Naive thymus-derived CD4-positive, alpha-beta T cell (primary cell): ENCODE results near the gene ZCCHC24. TPM values are rescaled to one million over a fixed set of nuclear protein-coding genes. Genes with fewer than 3 reads are reported as not detected.
A peak's percentile ranks its signal among the peaks of the same experiment; 100 is the strongest.

ENCODE experiments used
- ATAC-seq: fragments of 150-1000 bp; cut with Tn5 transposase; 2 replicates; pipeline ENCODE4 v1.10.0; 2021; ENCODE audit warnings: mild to moderate bottlenecking, moderate library complexity
- CTCF ChIA-PET: fragments of 350-600 bp; sonication (Branson Sonifier 250); formaldehyde crosslinking; loops from one replicate; lab custom pipeline; 2021; ENCODE audit warnings: antibody characterized with exemption; lab: Charles Lee
- POLR2A ChIA-PET: fragments of 350-600 bp; sonication (Branson Sonifier 250); formaldehyde crosslinking; loops from one replicate; lab custom pipeline; 2021; ENCODE audit warnings: antibody characterized with exemption, inconsistent platforms; lab: Charles Lee
- DNase-seq, 9 donors: peaks; one replicate each; pipeline versions ENCODE4 v3.0.0 to v3.0.0-alpha.2; 2020 to 2022; ENCODE audit warnings: mixed read lengths in 1 of 9
- H3K27ac ChIP-seq: one replicate; pipeline ENCODE4 v1.7.0; 2013; ENCODE audit warnings: mild to moderate bottlenecking, low read depth, low read length, moderate library complexity
- H3K27me3 ChIP-seq, 2 donors: one replicate each; pipeline ENCODE4 v1.7.0; 2013; ENCODE audit warnings: low read length in 2 of 2, mild to moderate bottlenecking in 2 of 2, moderate library complexity in 2 of 2; ENCODE audit not compliant: control insufficient read depth in 2 of 2, insufficient read depth in 2 of 2
- H3K36me3 ChIP-seq, 3 experiments: 1 replicate in 2 of 3; 2 replicates in 1 of 3; pipeline ENCODE4 v1.7.0; 2013; ENCODE audit warnings: low read length in 3 of 3, mild to moderate bottlenecking in 3 of 3, moderate library complexity in 1 of 3; ENCODE audit not compliant: insufficient read depth in 3 of 3, control insufficient read depth in 2 of 3
- H3K4me1 ChIP-seq, 2 donors: one replicate each; pipeline ENCODE4 v1.7.0; 2013; ENCODE audit warnings: low read length in 2 of 2, mild to moderate bottlenecking in 2 of 2, moderate library complexity in 1 of 2; ENCODE audit not compliant: control insufficient read depth in 2 of 2, insufficient read depth in 2 of 2
- H3K4me3 ChIP-seq: 2 replicates; pipeline ENCODE4 v1.7.0; 2013; ENCODE audit warnings: mild to moderate bottlenecking, low read length
- H3K9me3 ChIP-seq, 3 experiments: 1 replicate in 2 of 3; 2 replicates in 1 of 3; pipeline ENCODE4 v1.7.0; 2013; ENCODE audit warnings: low read length in 3 of 3; ENCODE audit not compliant: control insufficient read depth in 2 of 3
- H3K27ac Mint-ChIP-seq, 9 donors: one replicate each; pipeline ENCODE4 v1.8.0; 2020 to 2022; ENCODE audit warnings: mixed read lengths in 9 of 9, mild to moderate bottlenecking in 8 of 9, moderate library complexity in 5 of 9, inconsistent platforms in 2 of 9
- H3K27me3 Mint-ChIP-seq, 5 donors: one replicate each; pipeline ENCODE4 v1.8.0; 2021 to 2022; ENCODE audit warnings: mixed read lengths in 5 of 5, mild to moderate bottlenecking in 1 of 5
- H3K36me3 Mint-ChIP-seq, 5 donors: one replicate each; pipeline ENCODE4 v1.8.0; 2020 to 2022; ENCODE audit warnings: mixed read lengths in 5 of 5, mild to moderate bottlenecking in 3 of 5, inconsistent platforms in 1 of 5
- H3K4me1 Mint-ChIP-seq, 7 donors: one replicate each; pipeline ENCODE4 v1.8.0; 2020 to 2022; ENCODE audit warnings: mixed read lengths in 7 of 7, mild to moderate bottlenecking in 3 of 7, inconsistent platforms in 1 of 7
- H3K4me3 Mint-ChIP-seq, 10 donors: one replicate each; pipeline ENCODE4 v1.8.0; 2020 to 2022; ENCODE audit warnings: mild to moderate bottlenecking in 10 of 10, mixed read lengths in 10 of 10, moderate library complexity in 6 of 10, inconsistent platforms in 2 of 10
- H3K9me3 Mint-ChIP-seq, 11 donors: one replicate each; pipeline ENCODE4 v1.8.0; 2020 to 2022; ENCODE audit warnings: mixed read lengths in 11 of 11, mild to moderate bottlenecking in 4 of 11, inconsistent platforms in 1 of 11, moderate library complexity in 1 of 11
- intact Hi-C, 2 donors: fragments of 100-400 bp; cut with micrococcal nuclease; formaldehyde crosslinking; loops; one replicate each; pipeline ENCODE4 v1.15.1; 2023
- polyA plus RNA-seq, 2 donors: library from polyadenylated mRNA; unstranded; fragments of 300-500 nt; fragmentation: Illumina TruSeq; gene quantifications; one replicate each; pipeline ENCODE4 v1.2.3, GENCODE V29; 2021
- total RNA-seq, 6 experiments: library from RNA in 5 of 6; stranded (reverse) in 5 of 6; gene quantifications; 1 replicate in 5 of 6; 2 replicates in 1 of 6; pipeline ENCODE4 v1.2.3 and lab custom pipeline; 2021 to 2026

Gene ZCCHC24
- total and polyA plus RNA-seq, 7 experiments from 2014 or later = 0.30 to 2.0 (median 0.73) TPM

DNA sequence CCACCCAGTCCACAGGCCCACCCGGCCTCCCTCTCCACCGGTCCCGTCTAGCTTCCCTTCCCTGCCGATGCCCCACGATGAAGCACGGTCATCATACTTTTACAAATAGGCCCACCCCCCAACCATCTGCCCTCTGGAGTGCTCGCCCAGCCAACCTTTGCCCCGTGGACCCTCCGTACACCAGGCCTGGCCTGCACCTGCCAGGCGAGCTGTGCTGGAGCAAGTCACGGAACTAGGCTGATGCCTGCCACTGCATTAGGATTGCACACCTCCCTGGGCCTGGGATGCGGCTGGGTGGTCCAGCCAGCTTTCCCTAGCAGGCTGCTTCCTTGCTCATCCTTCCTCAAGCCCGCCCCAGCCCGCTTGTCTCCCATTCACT lies 53.4 kb downstream of the ZCCHC24 start:
- Mint-ChIP-seq H3K9me3 (no peaks in the 10 kb centered on the region), H3K27me3 (peaks cover 0 to 8% (median 0%) of the 10 kb centered on the region in 5 donors), H3K4me3 (no peak overlapping the region), H3K36me3 (no peaks in the 10 kb centered on the region), H3K4me1 (peaks cover 0 to 9% (median 0%) of the 10 kb centered on the region in 7 donors), H3K27ac (no peak overlapping the region)
- CTCF ChIA-PET = no interaction called here
- Histone ChIP-seq H3K27ac (no peak overlapping the region), H3K9me3 (no peaks in the 10 kb centered on the region), H3K4me1 (no peaks in the 10 kb centered on the region), H3K27me3 (no peaks in the 10 kb centered on the region), H3K4me3 (no peak overlapping the region), H3K36me3 (no peaks in the 10 kb centered on the region)
- intact Hi-C loops = no loop called here
- ATAC-seq (no peak), DNase-seq (no peak)
- POLR2A ChIA-PET = no interaction called here

GRCh38 chr10:79391231-79392019 lies 54.0 kb downstream of the ZCCHC24 start:
- no peaks in the 10 kb centered on the region for H3K9me3 ChIP-seq
- H3K4me3 ChIP-seq = no peak overlapping the region
- no peaks in the 10 kb centered on the region for H3K36me3 Mint-ChIP-seq
- H3K36me3 ChIP-seq = no peaks in the 10 kb centered on the region
- intact Hi-C loops = no loop called here
- no peaks in the 10 kb centered on the region for H3K9me3 Mint-ChIP-seq
- no peaks in the 10 kb centered on the region for H3K4me1 ChIP-seq
- no peaks in the 10 kb centered on the region for H3K27me3 ChIP-seq
- ChIA-PET POLR2A (no interaction called here), CTCF (interaction anchor here (1.3 kb wide), 1 partner anchor 18 kb away, joined by 3 read pairs; no protein-coding TSS in a partner anchor)
- no peak overlapping the region for H3K4me3 Mint-ChIP-seq
- no peak overlapping the region for H3K27ac Mint-ChIP-seq
- DNase-seq (no peak), ATAC-seq (no peak)
- H3K27ac ChIP-seq = no peak overlapping the region
- H3K27me3 Mint-ChIP-seq = peaks cover 0 to 8% (median 0%) of the 10 kb centered on the region in 5 donors
- peaks cover 0 to 9% (median 0%) of the 10 kb centered on the region in 7 donors for H3K4me1 Mint-ChIP-seq

- no peaks in the 10 kb centered on the region for H3K36me3 ChIP-seq
- no peak for DNase-seq
- ATAC-seq = peak; percentile 34
Observed at GRCh38 chr10:79390551-79391229, 54.7 kb downstream of the ZCCHC24 start.

DNA sequence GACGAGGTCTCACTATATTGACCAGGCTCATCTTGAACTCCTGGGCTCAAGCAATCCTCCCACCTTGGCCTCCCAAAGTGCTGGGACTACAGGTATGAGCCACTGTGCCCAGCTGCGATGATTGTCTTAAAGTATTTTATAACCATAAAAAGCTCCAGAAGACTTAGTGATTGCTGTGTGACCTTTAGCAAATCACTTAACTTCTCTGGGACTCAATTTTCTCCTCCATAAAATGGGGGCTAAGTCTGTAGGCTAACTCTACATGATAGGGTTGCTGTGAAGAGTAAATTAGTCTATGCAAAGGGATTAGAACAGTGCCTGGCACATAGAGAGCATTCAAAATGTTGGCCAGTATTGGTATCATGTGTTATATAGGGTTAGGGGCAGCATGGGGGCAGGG lies 55.4 kb downstream of the ZCCHC24 start:
- H3K4me1 Mint-ChIP-seq = peaks cover 0 to 9% (median 0%) of the 10 kb centered on the region in 7 donors
- intact Hi-C loops = no loop called here

More at GRCh38 chr10:79390551-79391229, 54.7 kb downstream of the ZCCHC24 start:
- Histone ChIP-seq H3K27me3 (no peaks in the 10 kb centered on the region), H3K4me3 (no peak overlapping the region), H3K27ac (no peak overlapping the region), H3K4me1 (no peaks in the 10 kb centered on the region), H3K9me3 (no peaks in the 10 kb centered on the region)
- Mint-ChIP-seq H3K4me3 (no peak overlapping the region), H3K4me1 (peaks cover 0 to 9% (median 0%) of the 10 kb centered on the region in 7 donors), H3K27ac (no peak overlapping the region), H3K9me3 (no peaks in the 10 kb centered on the region), H3K27me3 (peaks cover 0 to 4% (median 0%) of the 10 kb centered on the region in 5 donors), H3K36me3 (no peaks in the 10 kb centered on the region)
- ChIA-PET POLR2A (no interaction called here), CTCF (interaction anchor here (1.3 kb wide), 1 partner anchor 17 kb away, joined by 3 read pairs; no protein-coding TSS in a partner anchor)
- intact Hi-C loops = no loop called here

DNA sequence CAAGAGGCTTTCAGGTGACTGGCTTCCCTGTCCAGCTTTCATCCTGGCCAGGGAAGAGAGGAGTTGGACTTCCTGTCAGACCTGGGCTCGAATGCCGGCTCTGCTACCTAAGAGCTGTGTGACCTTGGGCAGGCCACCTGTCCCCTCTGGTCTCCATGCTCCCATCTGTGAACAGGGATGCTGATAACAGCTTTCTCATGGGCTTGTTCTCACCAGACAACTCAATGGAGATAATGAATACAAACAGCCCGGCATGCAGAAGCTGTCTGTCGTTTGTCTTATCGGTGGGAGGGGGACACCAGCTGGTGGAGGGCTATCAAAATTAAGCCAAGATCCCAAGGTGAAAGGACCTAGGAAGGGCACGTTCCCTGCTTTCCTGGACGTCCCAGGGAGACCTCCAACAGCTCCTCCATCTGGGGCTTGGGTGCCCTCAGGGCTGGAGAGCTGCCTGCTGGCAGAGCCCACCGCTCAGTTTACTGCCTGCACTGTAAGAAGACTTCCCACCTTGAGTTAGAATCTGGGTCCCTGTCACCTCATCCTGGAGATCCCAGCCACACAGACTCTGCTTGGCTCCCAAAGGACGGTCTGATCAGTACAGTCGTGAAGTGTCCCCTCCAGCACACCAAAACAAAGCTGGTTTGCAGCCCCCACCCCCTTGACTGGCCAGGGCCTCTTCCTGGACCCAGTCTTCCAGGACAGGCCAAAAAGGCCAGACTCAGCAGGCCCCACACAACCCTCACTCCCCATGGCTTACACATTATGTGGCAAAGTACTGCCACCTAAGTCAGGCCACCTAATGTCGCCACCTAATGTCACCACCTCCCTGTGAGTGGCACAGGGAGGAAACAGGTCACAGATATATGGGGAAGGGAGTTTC lies 57.2 kb downstream of the ZCCHC24 start:
- DNase-seq = peak in 1 of 9 donors; percentile 18
- Histone ChIP-seq H3K36me3 (no peaks in the 10 kb centered on the region), H3K4me1 (no peaks in the 10 kb centered on the region), H3K4me3 (no peak overlapping the region), H3K27ac (no peak overlapping the region), H3K9me3 (no peaks in the 10 kb centered on the region), H3K27me3 (no peaks in the 10 kb centered on the region)
- ChIA-PET CTCF (no interaction called here), POLR2A (no interaction called here)
- intact Hi-C loops = no loop called here
- H3K27me3 Mint-ChIP-seq = no peaks in the 10 kb centered on the region
- H3K36me3 Mint-ChIP-seq = no peaks in the 10 kb centered on the region
- no peaks in the 10 kb centered on the region for H3K9me3 Mint-ChIP-seq
- ATAC-seq = no peak
- peaks cover 0 to 9% (median 0%) of the 10 kb centered on the region in 7 donors for H3K4me1 Mint-ChIP-seq
- no peak overlapping the region for H3K27ac Mint-ChIP-seq
- no peak overlapping the region for H3K4me3 Mint-ChIP-seq

More for the DNA sequence above, 55.4 kb downstream of the ZCCHC24 start:
- H3K4me1 ChIP-seq = no peaks in the 10 kb centered on the region
- Mint-ChIP-seq H3K9me3 (no peaks in the 10 kb centered on the region), H3K27me3 (peaks cover 0 to 2% (median 0%) of the 10 kb centered on the region in 5 donors), H3K4me3 (no peak overlapping the region), H3K27ac (no peak overlapping the region), H3K36me3 (no peaks in the 10 kb centered on the region)
- ATAC-seq (no peak), DNase-seq (no peak)
- H3K27ac ChIP-seq = no peak overlapping the region
- no peaks in the 10 kb centered on the region for H3K27me3 ChIP-seq
- ChIA-PET POLR2A (interaction anchor here (0.7 kb wide), 1 partner anchor 36 kb away, joined by 3 read pairs; no protein-coding TSS in a partner anchor), CTCF (interaction anchor here (1.3 kb wide), 1 partner anchor 17 kb away, joined by 3 read pairs; no protein-coding TSS in a partner anchor)
- H3K9me3 ChIP-seq = no peaks in the 10 kb centered on the region
- H3K4me3 ChIP-seq = no peak overlapping the region
- H3K36me3 ChIP-seq = no peaks in the 10 kb centered on the region

GRCh38 chr10:79387466-79387973 lies 57.9 kb downstream of the ZCCHC24 start:
- CTCF ChIA-PET = no interaction called here
- H3K9me3 Mint-ChIP-seq = no peaks in the 10 kb centered on the region
- H3K4me3 Mint-ChIP-seq = no peak overlapping the region
- no peak overlapping the region for H3K27ac Mint-ChIP-seq
- POLR2A ChIA-PET = no interaction called here
- intact Hi-C loops = no loop called here
- H3K27me3 ChIP-seq = no peaks in the 10 kb centered on the region
- H3K36me3 Mint-ChIP-seq = no peaks in the 10 kb centered on the region
- peaks cover 0 to 7% (median 0%) of the 10 kb centered on the region in 7 donors for H3K4me1 Mint-ChIP-seq
- H3K9me3 ChIP-seq = no peaks in the 10 kb centered on the region
- H3K4me3 ChIP-seq = no peak overlapping the region
- no peak overlapping the region for H3K27ac ChIP-seq
- H3K4me1 ChIP-seq = no peaks in the 10 kb centered on the region
- ATAC-seq = no peak
- DNase-seq = peak in 1 of 9 donors; percentile 12
- H3K27me3 Mint-ChIP-seq = no peaks in the 10 kb centered on the region
- no peaks in the 10 kb centered on the region for H3K36me3 ChIP-seq
